T-helper 22 cell (primary cell): Measurements from ENCODE around the gene WDR47.
"Not testable (repeated sequence)": the region's sequence is repeated elsewhere in the genome, so short reads cannot be mapped to it uniquely, and the experiment has no call there.

ENCODE experiments used
- DNase-seq: peaks from one replicate; pipeline ENCODE4 v3.0.0-alpha.2; 2020; ENCODE audit warnings: low read depth

Gene WDR47

GRCh38 chr1:109052145-109052544, 10.2 kb upstream of the WDR47 start:
- not testable (repeated sequence) for DNase-seq

GRCh38 chr1:109050228-109050995, 8.5 kb upstream of the WDR47 start:
- no peak for DNase-seq

GRCh38 chr1:109048335-109048734, 6.4 kb upstream of the WDR47 start:
- DNase-seq: no peak

- no peak for DNase-seq
Observed at GRCh38 chr1:109047339-109047738, 5.4 kb upstream of the WDR47 start.

GRCh38 chr1:109046671-109047070, 4.8 kb upstream of the WDR47 start:
- DNase-seq: no peak

GRCh38 chr1:109045595-109045994, 3.7 kb upstream of the WDR47 start:
- no peak for DNase-seq

GRCh38 chr1:109040989-109041620, 797 bp downstream of the WDR47 start:
- no peak for DNase-seq

GRCh38 chr1:109040627-109040988, 1.3 kb downstream of the WDR47 start:
- no peak for DNase-seq

- DNase-seq: no peak
Observed at GRCh38 chr1:109034382-109034781, 7.5 kb downstream of the WDR47 start.

GRCh38 chr1:109029493-109029892, 12.4 kb downstream of the WDR47 start:
- not testable (repeated sequence) for DNase-seq

GRCh38 chr1:109027841-109028240, 14.1 kb downstream of the WDR47 start:
- DNase-seq: no peak

- DNase-seq: no peak
Observed at GRCh38 chr1:109025694-109026093, 16.2 kb downstream of the WDR47 start.

GRCh38 chr1:109024646-109025045, 17.3 kb downstream of the WDR47 start:
- DNase-seq: no peak

- no peak for DNase-seq
Observed at GRCh38 chr1:109020693-109021257, 21.1 kb downstream of the WDR47 start.

- DNase-seq: not testable (repeated sequence)
Observed at GRCh38 chr1:109017719-109018118, 24.2 kb downstream of the WDR47 start.

- DNase-seq: no peak
Observed at GRCh38 chr1:109017134-109017533, 24.8 kb downstream of the WDR47 start.

- DNase-seq: no peak
Observed at GRCh38 chr1:109011335-109011734, 30.6 kb downstream of the WDR47 start.

GRCh38 chr1:108996622-108997021, 45.3 kb downstream of the WDR47 start:
- not testable (repeated sequence) for DNase-seq

- no peak for DNase-seq
Observed at GRCh38 chr1:108983114-108983513, 58.8 kb downstream of the WDR47 start.

- DNase-seq: no peak
Observed at GRCh38 chr1:108976658-108977057, 65.2 kb downstream of the WDR47 start.

GRCh38 chr1:108972951-108973350, 69.0 kb downstream of the WDR47 start:
- DNase-seq: no peak

- no peak for DNase-seq
Observed at GRCh38 chr1:108969346-108969745, 72.6 kb downstream of the WDR47 start.

GRCh38 chr1:108963052-108963686, 78.7 kb downstream of the WDR47 start, which contains the start of gene CLCC1:
Gene CLCC1 (minus strand): TSS chr1:108963484. CDS start chr1:108950437, 13,047 bp downstream.
- peak; percentile 92 for DNase-seq
